GM21529 (cell line): ENCODE measurements around the gene NUDT6.

Experiments used
- ATAC-seq: cut with Tn5 transposase; IDR thresholded peaks from one replicate; pipeline ENCODE4 v1.9.1; 2021; ENCODE audit not compliant: unreplicated experiment

Gene NUDT6

DNA sequence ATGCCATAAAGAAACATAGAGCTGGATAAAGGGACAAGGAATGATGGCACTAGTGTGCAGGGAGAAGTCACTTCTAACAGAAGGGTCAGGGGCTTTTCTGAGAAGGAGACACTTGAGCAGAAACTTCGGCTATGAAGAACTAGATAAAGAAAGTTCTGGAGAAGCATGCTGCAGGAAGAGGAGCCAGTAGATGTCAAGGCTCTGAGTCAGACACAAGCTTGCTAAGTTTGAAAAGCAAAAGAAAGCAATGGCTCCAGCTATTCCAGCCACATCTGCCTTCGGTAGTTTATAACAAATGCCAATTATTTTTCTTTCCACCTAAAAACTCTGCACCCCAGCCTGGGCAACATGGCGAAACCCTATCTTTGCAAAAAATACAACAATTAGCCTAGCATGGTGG lies 7.5 kb downstream of the NUDT6 start:
- no peak for ATAC-seq

DNA sequence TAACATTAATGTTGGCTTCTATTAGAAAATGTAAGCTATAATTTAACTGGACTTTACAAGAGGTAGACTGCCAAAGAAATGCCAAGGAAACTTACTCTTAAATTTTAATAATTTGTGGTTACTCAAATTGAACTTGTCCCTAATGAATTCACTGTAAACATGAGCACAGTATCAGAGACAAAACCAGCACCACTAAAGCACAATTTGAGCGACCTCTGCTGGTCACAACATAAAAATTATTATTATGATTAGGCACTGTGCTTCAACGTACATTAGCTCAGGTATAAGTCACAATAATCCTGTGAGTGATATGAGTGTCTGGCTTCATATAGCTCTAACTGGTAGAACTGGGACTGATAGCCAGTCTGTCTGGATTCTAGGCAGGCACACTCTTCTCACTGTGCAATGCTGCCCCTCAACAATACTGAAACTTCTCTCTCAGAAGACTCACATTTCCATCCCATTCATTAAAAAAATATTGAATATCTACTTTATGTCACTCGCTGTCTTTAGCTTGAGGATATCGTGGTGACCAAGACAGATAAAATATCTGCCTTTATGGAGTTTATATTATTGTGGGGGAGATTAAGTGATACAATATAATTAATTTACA lies 8.0 kb downstream of the NUDT6 start:
- peak; percentile 92 for ATAC-seq

DNA sequence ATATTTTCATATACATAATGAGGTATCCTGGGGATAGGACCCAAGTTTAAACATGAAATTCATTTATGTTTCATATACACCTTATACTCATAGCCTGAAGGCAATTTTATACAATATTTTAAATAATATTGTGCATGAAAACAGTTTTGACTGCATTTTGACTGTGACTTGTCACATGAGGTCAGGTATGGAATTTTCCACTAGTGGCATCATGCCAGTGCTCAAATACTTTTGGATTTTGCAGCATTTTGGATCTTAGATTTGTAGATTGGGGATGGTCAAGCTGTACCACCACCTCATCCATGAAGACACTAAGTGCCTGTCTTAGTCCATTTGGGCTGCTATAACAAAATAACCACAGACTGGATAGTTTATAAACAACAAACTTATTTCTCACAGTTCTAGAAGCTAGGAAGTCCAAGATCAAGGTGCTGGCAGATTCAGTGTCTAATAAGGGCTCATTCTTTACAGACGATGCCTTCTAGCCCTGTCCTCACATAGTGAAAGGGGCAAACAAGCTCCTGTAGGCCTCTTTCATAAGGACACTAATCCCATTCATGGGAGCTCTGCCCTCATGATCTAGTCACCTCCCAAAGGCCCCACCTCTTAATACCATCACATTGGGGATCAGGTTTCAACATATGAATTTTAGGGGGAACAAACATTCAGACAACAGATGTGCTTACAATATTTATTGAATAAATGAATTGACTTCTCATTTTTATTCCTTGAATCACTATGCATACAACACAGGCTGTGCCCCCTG lies 9.4 kb downstream of the NUDT6 start:
- ATAC-seq = no peak

DNA sequence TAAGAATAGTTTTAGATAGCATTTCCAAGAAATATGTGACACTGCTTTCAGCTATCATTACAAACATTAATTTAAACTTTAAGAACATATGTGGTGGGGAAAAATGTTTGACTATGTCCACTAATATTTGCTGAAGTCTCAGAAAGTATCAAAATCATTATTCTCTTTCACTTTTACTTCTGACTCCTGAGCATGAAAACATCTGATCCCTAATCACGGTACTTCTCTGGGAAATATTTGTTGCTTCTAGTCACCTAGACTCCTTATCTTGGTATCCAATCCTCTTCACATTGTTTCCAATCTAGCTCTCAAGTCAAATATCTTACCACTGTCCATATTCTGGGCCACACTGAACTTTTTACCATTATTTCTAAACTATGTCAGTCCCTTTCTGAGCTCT lies 10.8 kb downstream of the NUDT6 start:
- no peak for ATAC-seq

DNA sequence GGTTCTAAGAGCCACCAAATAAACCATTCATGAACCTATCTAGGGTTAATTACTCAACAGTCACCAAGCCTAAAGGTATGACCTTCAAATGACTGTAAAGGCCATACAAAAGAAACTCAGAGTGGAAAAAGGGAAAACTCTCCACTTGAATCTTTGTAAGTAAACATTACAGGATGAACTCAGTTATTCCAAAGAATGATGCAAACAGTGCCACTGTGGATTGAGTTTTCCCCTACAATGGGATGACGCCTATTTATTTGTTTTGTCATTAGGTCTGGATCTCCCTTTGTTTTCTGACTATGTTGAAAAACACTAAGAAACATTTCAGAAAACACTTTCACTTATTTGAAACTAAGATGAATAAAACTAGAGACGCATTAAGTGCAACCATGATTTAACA lies 12.7 kb downstream of the NUDT6 start:
- no peak for ATAC-seq

DNA sequence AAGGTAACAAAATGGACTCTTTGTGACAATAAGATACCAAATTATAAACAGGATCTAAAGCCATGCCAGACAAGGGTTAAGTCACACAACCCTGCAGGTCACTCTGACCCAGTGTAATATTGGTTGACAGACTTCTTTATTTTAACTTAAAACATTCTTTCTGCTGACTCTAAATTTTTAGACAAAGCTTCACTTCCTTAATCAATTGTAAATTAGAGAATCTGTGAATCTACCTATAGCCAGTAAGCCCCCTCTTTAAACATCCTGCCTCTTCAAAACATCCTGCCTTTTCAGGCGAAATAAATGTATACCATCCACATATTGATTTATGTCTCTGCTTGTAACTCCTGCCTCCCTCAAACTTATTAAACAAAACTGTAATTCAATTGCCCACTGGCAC lies 14.2 kb downstream of the NUDT6 start:
- ATAC-seq = no peak

DNA sequence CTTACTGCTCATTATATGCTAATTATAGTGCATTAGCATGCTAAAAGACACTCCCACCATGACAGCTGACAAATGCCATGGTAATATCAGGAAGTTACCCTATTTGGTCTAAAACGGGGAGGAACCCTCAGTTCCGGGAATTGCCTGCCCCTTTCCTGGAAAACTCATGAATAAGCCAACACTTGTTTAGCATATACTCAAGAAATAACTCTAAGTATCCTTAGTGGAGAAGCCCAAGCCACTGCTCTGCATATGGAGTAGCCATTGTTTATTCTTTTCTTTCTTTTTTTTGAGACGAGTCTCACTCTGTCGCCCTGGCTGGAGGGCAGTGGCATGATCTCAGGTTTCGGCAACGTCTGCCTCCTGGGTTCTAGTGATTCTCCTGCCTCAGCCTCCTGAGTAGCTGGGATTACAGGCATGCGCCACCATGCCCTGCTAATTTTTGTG lies 15.5 kb downstream of the NUDT6 start:
- ATAC-seq = no peak

DNA sequence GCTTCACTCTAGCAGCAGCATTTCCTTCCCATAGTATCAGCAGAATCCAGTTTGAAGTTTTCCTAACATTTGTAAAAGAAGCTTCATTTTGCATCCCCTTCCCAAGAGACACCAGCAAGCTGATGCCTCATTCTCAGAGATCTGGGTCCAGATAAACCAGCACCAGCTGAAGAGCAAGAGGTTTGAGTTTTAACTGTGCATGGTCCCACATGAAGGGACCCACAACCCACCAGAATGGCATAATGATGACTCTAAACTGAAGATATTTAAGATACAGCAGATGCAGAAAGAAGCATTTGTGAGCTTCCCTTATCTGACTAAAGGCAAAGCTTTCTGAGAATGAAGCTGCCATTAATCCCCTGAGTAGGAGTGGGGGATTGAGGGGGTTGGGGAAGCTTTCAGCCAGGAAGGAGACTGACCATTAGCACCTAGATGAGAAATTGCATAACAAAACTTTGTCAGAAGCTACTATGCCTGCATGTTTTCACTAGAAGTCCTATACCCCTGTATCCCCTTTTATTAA lies 18.6 kb downstream of the NUDT6 start:
- ATAC-seq = no peak

DNA sequence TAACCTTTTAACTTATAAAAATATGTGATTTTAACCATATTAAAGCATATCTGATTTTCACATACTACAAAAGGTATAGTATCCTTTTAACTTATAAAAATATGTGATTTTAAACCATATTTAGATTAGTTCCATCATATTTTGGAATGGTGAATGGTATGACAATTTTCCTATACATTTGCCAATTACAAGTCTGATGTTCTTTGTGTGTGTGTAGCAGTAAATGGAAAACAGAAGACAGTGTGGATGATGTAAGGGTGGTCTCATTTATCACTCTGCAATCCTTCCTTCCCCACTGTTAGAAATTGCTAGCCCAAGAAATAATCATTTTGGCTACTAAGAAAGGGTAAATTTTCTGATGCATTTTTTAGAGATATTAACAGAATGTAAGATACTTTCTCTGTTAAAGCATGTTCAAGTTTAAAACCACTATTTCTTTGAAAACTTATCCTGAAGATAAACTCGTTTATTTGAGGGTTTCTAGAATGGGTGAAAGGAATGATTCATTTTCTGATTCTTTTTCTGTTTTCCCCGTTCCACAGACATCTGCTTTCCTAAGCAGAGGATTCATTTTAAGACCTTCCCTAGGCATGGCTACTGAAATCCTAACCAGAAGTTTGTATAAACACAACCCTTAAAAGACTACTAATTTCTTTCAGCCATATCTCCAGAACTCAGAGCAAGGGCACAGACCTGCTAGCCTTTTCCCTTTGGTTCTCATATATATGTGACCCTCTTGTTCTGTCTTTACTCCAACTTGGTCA lies 21.0 kb downstream of the NUDT6 start:
- ATAC-seq = no peak

DNA sequence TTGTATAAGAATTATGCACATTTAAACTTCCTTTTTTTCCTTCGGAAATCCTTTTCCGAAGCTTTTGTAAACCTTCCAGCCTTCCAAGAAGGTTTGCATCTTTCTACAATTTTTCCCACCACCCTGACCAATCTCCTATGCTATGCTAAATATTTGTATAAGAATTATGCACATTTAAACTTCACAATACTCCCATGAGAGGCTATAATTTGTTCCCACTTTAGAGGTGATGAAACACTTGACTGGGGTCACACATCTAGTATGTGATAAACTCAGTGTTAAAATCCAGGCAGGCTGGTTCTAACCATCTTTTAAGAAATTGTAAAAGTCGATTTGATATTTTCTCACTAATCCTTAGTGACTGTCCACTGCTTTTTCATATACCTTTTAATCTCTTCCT lies 22.1 kb downstream of the NUDT6 start:
- ATAC-seq = no peak

DNA sequence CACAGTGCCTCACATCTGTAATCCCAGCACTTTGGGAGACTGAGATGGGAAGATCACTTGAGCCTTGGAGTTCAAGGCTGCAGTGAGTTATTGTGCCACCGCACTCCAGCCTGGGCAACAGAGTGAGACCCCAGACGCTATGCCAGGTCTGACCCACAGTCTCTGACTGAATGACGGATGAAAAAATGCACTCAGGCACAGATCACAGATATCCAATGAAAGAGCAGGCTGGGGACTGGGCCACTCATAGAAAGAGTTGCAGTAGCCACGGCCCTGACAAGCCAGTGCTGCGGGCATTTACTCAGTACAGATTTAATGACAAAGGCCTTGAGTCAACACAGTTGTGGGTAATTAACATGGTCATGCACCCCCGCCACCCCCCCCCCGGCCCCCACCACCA lies 22.7 kb downstream of the NUDT6 start:
- ATAC-seq = no peak

DNA sequence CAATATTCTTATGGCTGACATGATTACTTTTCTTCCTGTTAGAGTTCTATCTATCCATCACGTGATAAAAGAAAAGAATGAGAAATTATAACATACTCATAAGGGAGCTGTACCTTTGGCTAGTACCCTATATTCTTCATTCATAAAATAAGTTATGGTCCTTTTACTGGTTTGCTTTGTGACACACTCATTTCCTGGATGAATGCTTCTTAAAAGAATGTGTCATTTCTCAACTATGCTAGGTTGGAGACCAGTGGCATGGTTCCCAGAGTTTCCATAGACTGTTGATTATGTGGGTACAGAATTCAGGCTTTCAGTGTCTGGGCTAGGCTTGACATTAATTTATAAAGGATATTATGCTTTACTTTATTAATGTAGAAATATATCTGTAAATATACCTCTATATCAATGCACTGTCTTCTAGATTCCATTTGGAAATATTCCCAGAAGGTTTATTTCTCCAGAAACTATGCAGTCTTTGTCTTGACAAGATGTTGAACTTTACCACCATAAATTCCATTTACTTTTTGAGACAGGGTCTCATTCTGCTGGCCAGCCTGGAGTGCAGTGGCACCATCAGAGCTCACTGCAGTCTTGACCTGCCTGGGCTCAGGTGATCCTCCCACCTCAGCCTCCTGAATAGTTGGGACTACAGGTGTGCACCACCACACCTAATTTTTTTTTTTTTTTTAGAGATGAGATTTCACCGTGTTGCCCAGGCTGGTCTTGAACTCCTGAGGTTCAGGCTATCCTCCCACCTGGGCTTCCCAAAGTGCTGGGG lies 23.8 kb downstream of the NUDT6 start:
- ATAC-seq = no peak

DNA sequence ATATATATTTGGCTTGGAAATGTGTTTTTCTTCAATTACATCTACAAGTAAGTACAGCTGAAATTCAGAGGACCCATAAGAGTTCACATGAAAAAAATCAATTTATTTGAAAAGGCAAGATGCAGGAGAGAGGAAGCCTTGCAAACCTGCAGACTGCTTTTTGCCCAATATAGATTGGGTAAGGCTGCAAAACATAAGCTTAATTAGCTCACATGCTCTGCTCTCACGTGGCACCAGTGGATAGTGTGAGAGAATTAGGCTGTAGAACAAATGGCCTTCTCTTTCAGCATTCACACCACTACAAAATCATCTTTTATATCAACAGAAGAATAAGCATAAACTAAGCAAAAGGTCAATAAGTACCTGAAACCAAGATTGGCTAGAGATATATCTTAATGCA lies 26.1 kb downstream of the NUDT6 start:
- ATAC-seq = no peak

DNA sequence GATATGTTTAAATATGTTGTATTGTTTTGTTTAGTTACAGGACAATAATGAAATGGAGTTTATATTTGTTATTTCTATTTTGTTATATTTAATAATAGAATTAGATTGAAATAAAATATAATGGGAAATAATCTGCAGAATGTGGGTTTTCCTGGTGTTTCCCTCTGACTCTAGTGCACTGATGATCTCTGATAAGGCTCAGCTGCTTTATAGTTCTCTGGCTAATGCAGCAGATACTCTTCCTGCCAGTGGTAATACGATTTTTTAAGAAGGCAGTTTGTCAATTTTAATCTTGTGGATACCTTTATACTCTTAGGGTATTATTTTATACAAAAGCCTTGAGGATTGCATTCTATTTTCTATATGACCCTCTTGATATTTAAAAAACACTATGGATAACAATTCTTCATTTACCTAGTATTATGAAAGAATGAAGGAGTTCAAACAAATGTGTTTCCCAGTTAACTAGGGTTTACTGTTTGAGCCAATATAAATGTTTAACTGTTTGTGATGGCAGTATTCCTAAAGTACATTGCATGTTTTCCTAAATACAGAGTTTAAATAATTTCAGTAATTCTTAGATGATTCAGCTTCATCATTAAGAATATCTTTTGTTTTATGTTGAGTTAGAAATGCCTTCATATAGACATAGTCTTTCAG lies 26.9 kb downstream of the NUDT6 start:
- ATAC-seq = no peak

DNA sequence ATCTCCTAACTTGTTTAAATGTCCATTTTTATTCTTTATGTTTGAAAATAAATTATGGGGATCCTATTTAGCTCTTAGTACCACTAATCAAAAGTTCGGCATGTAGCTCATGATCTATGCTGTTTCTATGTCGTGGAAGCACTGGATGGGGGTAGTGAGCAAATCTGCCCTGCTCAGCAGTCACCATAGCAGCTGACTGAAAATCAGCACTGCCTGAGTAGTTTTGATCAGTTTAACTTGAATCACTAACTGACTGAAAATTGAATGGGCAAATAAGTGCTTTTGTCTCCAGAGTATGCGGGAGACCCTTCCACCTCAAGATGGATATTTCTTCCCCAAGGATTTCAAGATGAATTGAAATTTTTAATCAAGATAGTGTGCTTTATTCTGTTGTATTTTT lies 27.6 kb downstream of the NUDT6 start:
- no peak for ATAC-seq

DNA sequence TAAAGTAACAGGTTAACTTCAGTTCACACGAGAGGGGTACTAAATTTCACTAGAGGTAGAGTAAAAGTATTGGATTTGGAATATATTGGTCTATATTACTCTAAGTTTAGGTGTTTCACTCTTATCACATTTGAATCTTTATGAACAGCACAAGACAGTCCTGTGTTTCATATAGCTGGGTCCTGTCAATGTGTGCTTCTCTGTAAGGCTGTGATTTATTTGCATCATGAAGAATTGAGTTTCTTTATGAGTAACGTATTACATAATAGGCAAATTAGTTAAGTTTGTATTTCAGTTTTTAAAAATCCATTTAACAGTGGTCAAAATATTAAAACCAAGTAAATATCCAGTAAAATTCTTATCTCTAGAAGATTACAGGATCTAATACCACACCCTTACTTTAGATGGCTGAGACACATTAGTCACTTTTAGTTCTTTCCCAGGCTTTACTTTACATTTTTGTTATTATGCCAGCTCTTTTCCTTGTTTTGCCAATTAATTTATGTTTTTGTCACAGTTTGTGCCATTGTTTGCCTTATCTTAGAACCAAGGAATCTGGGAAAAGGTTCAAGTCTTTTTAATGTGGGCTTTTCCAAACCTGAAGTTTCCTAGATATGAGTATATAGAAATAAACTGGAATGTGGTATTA lies 32.1 kb downstream of the NUDT6 start:
- peak; percentile 69 for ATAC-seq

DNA sequence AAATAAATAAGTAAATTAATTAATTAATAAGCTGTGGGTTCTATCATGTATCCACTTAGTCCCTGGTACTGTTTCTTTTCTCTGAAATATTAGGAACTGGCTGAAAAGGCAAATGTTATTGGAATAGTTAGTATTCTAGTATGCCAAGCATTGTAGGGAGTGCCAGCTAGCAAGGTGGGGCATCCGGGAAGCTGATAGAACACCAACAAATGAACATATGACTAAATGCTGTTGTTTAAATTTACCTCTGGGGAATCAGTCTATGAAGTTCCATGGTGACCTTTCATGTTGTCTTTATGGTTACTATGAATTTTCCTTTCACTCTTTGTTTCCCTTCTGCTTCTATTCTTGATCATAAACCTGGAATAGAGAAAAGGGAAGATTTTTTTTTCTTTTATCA lies 32.7 kb downstream of the NUDT6 start:
- peak; percentile 13 for ATAC-seq

DNA sequence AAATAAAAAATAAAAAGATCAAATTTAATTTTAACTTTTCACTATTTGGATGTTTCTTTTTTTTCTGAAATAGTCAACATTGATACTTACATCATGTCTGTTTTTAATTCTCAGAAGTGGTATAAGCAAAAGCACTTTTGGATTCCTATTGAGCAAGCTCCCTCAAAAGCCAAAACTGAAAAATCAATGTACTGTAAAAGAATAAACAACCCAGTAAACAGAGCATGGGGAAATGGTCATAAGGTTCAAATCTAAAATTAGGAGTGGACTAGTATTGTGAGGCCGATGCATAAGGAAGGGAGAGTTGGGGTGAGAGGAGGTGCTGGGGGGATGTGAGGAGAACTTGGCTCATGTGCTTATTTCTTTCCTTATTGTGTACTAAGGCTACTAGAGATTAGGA lies 37.9 kb downstream of the NUDT6 start:
- no peak for ATAC-seq

DNA sequence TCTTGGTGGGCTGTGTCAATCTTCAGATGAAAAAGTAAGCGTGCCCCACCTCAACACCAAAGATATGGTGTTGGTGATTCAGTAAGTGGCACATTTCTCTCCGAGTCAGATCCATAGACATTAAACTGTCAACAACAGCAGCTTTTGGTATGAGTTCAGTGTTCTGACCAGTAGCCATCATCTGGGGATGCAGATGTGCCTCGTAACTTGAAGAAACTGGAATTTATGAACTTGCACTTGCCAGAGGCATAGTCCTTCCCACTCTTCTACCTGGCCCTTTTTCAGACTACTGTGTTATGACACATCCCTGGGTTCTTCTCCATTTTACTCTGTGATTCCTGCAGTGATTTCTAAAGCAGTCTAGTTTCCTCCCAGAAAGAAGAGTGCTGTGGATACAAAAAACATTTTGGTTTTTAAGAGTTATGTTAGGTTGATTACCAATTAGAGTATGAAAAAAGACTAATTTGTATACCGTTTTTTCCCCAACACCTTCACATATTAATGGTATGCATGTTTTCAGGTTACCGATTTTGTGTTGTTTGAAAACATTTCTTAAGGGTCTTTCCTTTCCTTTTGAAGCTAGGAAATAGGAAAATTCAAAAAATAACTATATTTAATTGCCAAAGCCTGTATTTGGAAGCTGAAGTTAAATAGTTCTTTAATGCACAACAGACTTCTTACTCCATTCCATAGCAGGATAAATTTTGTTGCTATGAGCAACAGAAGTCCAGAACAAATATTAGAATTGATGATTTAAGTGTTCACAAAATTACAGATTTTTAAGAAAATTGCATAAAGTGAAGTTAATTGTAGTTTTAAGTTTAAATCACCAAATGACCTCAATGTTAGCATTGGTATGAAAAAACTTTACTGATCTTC lies 39.3 kb downstream of the NUDT6 start:
- ATAC-seq = no peak
